Renal cortex interstitium (tissue), 11 donors: Measurements from ENCODE around the gene APIP. TPM values are rescaled to one million over a fixed set of nuclear protein-coding genes. Genes with fewer than 3 reads are reported as not detected.
"Not testable (repeated sequence)": the region's sequence is repeated elsewhere in the genome, so short reads cannot be mapped to it uniquely, and the experiment has no call there.

Experiments used
- DNase-seq, 11 donors: peaks; one replicate each; pipeline ENCODE4 v3.0.0-alpha.2; 2013; ENCODE audit warnings: low read depth in 9 of 11, low spot score in 4 of 11; ENCODE audit errors: extremely low read depth in 1 of 11
- polyA plus RNA-seq, 3 donors: library from polyadenylated mRNA; unstranded; fragments of 120-200 nt; gene quantifications; one replicate each; pipeline ENCODE4 v1.2.1, GENCODE V29; 2013; ENCODE audit not compliant: insufficient read length in 3 of 3

The APIP gene
- polyA plus RNA-seq, 3 donors, result 38.0 to 44.2 (median 39.0) TPM

DNA sequence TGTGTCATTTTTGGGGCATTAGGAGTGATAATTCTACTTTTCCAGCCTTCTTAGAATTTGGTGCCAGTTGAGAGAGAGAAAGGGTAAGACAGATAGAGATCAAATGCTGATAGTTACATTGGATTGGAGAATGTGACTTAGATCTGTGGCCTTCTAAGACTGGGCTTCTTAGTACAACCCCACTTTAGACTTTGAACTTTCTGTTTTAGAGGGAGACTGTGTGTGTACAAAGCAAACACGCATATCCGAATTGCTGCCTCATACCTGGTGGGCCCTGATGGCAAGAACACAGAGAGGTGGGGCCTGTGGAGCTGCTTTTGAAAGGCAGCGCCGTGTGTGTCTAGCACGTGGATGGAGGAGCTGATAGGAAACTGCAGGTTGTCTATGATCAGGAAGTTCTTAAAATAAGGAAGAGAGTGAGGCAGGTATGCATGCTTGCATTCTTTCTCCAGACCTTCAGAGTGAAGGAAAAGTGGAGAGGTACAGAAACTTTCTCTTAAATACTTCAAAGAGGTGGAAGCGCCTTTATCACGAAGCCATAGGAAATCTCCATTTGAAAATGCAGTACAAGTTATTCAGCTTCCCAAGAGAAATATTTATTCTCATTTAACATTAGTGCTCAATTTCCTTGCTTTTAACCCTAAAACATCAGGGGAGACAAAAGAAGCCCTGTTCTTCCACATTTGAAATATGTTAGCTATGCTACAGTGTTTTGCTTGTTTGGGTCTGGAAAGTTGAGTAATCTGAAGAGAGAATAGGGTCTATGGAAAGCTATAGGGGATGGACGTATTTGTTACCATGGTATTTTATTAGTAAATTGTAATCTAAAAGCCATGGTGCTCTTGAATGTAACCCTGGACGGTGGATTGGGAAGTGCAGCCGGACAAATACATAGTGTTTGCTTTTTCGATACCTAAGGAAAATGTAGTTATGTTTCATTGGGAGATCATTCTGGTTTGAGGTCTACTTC lies 13.9 kb upstream of the APIP start:
- DNase-seq, result no peak

DNA sequence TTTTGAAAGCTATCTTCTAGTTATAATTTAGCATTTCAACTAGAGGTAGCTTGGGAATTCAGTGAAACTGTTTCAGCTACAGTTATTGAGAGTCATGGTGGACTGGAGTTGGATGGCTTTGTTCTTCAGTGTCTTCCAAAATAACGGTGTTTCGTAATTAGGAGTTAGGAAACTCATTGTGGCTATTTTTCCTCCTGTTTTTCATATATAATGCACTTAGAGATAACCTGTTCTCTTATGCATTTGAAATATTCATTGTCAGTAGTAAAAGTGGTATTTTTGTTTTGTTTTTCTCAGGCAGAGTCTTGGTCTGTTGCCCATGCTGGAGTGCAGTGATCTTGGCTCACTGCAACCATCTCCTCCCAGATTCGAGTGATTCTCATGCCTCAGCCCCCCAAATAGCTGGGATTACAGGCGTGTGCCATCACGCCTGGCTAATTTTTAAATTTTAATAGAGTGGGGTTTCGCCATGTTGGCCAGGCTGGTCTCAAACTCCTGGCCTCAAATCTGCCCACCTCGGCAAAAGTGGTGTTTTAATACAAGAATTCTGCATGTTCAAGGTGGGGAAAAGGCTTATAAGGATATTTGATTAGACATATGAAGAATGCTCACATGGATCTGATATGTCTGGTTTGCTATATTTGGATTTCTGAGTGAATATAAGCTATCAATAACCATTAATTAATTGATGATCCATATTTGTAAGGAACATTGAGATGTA lies 12.9 kb upstream of the APIP start:
- no peak for DNase-seq

DNA sequence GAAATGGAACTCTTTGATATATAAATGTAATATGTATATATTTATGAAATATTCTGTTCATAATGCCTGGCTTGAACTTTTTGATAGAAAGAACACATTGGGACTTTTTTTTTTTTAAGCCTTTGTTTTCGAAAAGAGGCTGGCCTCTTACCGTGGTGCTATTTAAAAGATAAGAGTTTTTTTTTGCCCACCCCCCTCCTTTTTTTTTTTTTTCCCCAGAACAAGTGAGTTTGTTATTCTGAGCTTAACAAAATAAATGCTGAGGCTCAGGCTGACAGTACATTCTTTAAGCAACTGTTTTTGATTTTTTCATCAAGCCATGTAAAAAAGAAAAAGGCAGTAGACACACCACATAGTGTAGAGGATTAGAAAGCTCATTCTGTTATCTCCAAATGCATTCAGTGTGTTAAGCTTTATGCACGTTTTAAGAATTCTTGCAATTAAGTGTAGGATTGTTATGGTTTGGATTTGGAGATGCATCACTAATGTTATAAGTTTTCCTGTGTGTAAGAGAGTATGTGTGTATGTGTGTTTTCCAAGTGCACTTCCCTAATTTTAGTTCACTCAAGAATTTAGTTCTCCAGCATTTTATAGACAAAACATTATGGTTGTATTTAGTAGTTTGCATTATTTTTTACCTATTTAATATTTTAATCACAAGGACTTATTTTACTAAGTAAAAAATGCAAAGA lies 12.2 kb upstream of the APIP start:
- DNase-seq, result no peak

DNA sequence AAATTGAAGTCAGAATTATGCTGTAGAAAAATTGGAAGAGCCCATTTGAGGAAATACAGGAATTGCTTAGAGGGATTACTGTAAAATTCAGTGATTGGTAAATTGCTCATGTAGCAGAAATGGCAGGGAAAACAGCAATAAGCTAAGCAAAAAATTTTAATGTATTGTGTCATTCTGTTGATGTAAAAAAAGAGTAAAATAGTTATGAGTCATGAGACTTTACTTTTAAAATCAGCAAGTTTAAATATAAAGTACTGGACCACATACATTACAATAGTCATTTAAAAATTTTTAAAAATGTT lies 10.6 kb upstream of the APIP start:
- DNase-seq, result no peak

DNA sequence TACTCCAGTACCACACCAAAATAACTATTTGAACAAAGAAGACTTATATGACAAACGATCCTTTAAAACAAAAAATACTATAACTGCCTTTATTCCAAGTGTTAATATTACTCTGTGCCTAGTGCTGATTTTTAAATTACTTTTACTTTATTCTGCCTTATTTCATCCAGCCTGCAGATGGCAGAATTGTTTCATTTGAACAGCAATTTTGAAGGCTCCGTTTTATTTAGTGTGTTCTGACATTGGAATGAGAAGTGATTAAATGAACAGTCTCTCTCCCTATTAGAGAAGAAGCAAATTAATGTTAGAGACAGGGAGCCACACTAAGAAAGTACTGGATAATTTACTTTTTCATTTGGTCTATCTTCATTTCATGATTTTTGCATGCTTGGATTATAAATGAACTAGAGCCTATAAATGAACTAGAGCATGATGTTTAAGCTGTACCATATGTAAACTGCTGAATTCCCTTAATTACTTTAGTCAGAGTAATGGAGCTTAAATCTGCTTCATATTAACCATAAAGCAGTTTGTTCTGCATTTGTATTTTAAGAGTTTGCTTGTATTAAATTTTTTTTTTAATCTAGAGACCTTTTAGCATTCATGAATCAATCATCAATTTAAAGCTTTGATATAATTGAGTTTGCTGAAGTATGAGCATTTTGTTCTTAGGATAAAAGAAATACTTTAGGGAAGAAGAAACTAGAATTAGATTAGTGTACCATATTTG lies 10.1 kb upstream of the APIP start:
- peak in 6 of 11 donors; percentile 34 to 56 (median 46) for DNase-seq

DNA sequence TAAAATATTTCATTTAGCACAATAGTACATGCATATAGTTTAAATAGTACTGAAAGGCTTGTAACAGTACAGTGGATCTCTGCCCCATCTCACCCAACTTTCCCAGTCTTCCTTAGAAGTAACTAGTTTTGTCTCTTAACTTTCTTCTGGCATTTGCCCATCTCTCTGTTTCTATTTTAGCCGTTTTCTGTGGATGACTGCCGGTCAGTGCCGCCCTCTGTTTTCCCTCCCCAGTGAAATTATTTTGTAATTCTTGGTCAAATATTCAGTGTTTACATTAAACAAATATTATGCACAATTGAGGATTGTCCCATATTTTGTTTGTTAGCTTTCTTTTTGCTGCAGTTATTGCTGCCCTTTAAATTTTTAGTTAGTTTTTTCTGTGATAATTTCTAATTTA lies 8.5 kb upstream of the APIP start:
- DNase-seq, result no peak

DNA sequence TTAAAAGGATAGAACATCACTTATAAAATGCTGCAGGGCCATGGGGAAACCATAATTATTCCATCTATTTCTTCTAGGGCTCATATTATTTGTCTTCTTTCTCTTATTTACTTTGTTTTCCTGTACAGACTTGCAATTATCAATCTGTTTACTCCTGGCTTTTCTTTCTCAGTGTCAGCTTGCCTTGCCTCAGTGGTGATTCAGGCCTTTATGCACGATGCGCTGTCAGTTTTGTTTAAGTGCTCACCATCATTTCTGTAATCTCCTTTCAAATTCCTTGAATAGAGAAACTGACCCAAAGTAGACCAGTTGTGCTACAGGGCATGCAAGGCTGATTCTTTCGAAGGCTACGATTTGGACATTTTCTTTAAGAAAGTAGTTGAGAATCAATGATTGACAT lies 5.0 kb upstream of the APIP start:
- no peak for DNase-seq

DNA sequence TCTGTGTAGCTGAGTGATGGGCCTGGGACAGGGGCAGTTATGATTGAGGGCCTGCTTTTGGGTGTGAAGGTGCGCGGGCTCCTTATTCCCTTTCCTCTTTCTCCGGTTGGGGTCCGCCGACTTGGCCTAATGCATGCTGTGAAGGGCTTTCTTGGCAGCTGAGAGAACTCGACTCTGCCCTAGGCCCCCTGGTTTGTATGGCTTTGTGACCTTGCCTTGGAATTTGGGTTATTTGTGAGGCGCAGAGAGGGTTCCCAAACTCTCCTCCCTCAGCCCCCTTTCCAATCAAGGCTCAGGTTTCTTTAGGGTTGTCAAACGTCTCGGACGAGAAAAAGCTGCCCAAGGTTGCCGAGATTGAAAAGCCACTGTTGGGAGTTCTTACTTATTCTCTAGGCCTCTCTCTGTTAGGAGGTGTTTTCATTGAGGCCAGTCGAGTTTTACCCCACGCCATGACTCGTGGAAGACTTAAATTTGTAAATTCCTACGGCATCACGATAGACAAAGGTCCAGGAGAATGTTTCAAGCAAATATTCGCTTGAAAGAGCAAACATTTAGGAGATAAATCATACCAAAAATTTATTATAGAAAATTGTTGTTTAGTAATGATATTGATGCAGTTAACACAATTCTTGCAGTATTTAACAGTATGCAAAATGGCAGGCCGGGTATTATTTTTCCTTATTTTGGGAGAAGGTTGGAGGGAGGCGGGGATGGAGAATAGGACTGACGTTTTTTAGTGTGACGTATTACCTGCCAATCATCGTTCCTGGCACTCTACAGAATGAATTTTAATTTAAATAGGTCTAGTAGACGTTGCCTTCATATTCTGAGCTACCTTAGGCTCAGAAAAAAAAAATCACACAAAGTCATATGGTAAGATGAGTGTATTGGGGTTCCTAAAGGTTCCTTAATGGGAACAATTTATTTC lies 928 bp upstream of the APIP start:
- peak in 8 of 11 donors; percentile 7 to 41 (median 28) for DNase-seq

DNA sequence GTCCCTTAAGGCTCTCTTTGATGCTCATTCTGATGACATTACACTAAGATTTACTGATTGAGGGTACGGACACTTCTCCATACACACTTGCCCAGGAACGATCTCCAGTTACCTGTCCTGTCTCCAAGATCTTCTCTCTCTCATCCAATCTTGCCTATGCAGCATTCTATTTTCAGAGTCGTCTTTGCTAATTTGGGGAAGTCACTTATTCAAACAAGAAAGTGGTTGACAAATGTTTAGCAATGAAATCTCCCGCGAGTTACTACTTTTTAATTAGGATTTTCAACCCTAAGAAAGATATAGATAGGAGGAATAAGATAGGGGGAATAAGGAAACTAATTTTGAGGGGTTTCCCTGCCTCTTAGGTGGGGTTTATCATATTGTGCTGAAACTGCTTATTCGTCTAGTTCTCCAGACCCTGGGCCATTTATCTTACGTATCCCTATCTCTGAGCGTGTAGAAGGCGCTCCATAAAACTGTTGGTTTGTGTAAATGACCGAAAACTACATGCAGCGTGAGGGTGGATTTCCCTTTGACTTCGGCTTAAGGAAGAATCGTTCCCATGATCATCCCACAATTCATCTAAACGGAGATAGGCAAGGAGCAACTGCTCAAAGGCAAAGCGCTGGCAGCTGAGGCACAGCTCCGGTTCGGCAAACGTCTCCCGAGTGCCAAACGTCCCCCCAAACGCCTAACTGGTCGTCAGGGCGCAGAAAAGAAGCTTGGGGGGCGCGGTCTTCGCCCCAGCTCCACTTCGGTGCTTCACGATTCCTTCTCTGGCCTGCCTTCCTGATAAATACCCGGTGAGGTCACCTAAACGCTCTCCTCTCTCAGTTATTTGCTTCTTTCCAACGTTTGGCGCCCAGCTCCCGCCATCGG lies 804 bp downstream of the APIP start:
- peak in 5 of 11 donors; percentile 14 to 38 (median 19) for DNase-seq

DNA sequence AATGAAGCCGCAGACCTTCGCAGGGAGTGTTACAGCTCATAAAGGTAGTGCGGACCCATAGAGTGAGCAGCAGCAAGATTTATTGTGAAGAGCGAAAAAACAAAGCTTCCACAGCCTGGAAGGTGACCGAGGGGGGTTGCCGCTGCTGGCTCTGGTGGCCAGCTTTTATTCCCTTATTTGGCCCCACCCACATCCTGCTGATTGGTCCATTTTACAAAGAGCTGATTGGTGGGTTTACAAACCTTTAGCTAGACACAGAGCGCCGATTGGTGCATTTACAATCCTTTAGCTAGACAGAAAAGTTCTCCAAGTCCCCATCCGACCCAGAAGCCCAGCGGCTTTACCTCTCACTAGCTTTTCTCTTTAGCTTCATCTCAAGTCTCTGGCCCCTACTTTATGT lies 2.6 kb downstream of the APIP start:
- DNase-seq, result not testable (repeated sequence)

DNA sequence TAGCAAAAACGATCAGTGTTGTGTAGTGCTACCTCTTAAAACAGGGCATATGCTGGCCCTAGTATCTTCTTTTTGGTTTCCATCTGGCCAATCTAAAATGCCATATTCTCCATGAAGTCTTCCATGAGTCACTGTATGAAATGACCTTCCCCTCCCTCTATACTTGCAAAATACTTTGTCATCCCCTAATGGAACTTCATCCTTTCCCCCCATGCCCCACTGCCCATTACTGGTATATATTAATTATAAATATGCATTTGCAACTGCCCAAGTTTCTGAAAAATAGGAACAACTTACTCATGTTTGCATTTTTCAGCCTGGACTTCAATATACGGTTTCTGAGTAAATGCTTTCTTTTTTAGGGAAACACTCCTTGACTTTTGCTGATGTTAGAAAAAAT lies 4.5 kb downstream of the APIP start:
- DNase-seq, result no peak

DNA sequence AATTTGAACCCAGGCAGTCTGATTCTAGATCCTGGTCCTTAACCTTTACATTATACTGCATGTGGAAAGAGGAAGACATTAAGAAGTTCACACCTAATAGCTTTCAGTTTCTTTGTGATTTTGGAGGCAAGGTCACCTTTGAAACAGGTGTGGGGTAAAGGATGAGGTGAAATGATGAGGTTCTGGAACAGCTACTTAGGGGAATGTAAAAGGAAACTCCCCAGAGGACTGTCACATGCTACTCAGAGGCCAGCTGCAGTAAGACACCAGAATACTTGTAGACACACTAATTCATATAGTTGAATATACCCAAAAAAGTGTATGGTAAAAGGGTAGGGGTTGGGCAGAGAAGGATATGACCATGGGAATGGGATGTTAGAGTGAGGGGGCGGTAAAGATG lies 5.4 kb downstream of the APIP start:
- no peak for DNase-seq

DNA sequence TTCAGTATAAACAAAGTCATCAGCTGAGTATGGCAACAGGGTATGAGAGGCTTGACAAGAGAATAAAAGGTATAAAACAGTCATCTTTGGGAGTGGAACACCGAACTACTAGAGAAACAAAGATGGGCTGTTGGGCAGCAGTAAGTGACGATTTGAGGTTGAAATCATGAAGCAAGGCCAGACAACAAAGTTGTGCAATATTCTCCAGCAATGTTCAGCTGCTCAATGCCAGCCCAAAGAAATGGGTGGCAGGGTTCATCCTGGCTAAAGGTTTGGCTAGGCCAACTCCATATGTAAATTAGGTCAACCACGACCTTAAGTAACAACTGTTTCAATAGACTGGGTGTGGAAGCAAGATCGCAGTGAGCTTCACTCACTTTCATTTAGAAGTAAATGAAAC lies 6.2 kb downstream of the APIP start:
- no peak for DNase-seq

DNA sequence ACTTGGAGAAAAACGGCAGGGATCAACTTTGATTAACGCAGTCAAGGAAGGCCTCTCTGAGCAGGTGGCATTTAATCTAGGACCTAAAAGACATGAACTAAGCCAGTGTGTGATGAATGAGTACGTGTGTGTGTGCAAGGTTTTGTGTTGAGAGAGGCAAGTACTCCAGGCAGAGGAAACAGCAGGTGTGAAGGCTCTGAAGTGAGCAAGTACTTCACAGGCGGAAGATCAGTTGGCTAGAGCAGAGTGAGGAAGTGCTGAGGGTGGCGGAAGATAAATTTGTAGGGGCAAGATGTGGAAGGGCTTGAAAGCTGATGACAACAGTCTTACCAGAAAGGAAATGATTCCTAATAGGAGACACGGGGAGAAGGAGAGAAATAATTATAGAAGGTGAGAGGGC lies 6.8 kb downstream of the APIP start:
- no peak for DNase-seq

DNA sequence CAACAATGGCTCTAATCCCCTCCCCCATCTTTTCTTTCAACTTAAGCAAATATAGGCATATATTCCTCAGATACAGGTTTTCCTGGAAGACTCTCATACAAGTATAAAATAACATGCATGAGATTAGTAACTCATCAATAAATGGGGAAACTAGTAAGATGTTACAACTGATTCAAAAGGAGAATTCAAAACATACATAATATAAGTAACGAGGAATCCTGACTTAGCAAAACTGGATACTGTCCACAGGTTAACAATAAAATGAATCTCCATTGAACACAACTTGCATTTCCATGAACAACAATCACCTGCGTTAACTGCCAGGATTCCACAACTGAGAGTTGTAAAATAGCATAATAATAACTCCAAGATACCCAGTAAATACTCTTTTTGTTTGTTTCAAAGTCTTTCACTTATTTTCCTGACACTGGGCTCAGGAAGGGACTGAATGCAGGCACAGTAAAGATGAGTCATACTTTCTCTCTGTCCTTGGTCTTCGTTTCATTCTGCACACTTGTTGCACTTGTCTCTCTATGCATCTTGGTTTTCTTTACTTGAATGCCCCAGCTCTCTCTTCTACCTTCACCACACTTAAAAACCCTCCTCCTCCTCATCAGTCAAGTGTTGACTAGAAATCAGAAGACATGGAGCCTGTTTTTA lies 8.1 kb downstream of the APIP start:
- no peak for DNase-seq

DNA sequence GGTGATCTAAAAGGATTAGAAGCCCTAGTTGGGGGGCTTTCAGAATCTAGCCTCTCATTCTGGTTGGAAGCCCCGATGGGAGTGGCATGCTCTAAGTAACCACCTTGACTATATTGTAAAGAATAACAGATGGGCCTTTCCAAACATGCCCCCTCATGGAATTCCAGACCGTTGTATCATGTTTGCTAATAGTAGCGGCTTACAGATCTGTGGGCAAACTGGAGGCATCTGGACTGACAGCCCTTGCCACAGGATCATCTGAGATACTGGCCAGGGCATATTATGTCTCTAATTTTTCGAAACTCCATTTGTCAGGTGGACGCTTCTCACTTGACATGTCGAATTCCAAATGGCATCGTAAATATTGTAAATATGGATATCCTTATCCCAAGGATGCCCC lies 10.5 kb downstream of the APIP start:
- no peak for DNase-seq

DNA sequence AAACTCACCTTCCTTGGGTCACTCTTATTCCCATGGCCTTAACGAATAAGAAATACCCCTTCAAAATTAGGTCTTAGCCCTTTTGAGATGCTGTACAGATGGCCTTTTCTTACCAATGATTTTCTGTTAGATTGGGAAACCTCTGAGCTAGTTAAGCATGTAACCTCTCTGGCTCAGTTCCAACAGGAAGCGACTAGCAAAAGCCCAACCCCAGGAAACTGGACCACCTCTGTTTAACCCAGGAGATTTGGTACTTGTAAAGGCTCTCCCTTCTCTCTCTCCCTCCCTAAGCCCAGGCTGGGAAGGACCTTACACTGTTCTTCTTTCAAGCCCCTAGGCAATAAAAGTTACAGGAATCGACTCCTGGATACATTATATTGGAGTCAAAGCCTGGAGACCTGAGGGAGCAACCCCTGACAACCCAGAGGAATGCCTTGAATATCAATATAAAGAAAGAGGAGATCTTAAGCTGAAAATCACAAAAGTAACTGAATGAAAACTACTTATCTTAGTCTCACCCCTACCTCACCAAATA lies 11.7 kb downstream of the APIP start:
- no peak for DNase-seq
